LNCaP clone FGC (cell line): Measurements from ENCODE around the gene DIAPH3.
"Not testable (repeated sequence)": the region's sequence is repeated elsewhere in the genome, so short reads cannot be mapped to it uniquely, and the experiment has no call there.

Source experiments
- DNase-seq: peaks from one replicate; pipeline ENCODE4 v3.0.0-alpha.2; 2011; ENCODE audit warnings: low read depth
- H3K4me3 ChIP-seq: 2 replicates; pipeline ENCODE4 v1.5.1; 2011; ENCODE audit warnings: mild to moderate bottlenecking, low read depth, low read length, control low read depth
- CTCF ChIP-seq: IDR thresholded peaks from 2 replicates; pipeline ENCODE4 v1.5.1; 2012; ENCODE audit warnings: mild to moderate bottlenecking; ENCODE audit not compliant: control insufficient read depth, insufficient read depth; ENCODE audit errors: extremely low read depth

The DIAPH3 gene

DNA sequence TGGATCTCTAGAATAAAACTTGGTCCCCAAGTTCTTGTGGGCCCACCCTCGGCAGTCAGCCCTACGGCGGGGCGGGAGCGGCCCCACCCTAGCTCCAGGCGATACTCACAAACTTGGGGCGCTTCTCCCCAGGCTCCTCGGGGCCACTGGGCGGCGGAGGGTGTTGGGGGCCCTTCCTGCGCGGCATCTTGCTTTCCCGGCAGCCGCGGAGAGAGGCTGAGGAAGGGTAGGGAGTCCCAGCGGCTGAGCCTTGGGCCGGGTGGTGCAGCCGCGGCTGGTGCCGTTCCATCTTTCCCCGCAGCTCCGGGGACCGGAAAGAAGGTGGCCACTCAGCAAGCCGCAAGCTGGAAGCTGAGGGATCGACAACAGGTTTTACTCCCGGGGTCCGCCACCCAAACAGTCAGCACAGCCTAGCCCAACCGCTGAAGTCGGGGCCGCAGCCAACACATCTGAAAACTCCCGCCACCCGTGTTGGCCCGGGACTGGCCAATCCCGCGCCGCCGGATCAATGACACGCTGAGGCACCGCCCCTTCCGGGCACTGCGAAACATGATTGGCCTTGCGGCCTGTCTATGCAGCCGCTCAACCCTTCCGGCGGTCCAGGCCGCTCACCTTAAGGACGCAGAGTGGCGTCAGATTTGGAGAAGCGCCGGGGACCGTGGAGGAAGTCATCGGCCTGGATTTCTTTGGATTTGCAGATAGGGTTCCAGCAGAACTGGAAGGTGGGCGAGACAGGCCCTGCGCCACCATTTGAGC lies at the start of gene DIAPH3:
DIAPH3 (minus strand) TSS at position 451 of the 756 bp plus-strand sequence; CDS start at position 289, 162 bp downstream.
- DNase-seq: peak; percentile 86
- H3K4me3 ChIP-seq: peak within 1 kb of the TSS; percentile 91
- TF ChIP-seq CTCF: no peak

- TF ChIP-seq CTCF: no peak
- no peak for DNase-seq
- H3K4me3 ChIP-seq: no peak overlapping the region
Measured at GRCh38 chr13:60213236-60213744, 49.6 kb upstream of the DIAPH3 start.

DNA sequence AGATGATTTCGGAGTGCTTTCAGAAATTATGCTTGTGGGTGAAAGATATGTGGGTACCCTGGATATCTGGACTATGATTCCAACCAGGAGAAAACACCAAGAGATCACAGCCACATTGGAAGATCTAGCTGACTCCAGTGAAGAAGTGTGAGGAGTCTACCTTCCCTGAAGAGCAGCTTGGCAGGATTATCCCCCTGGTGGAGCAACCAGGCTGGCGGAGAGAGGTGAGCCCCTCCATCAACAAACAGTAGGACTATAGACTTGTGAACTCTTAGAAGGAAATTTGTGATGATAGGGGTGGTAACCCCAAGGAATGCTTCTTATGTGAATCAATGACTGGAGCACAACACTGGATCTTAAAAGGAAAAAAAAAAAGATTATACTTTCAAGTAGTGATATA lies 47.8 kb upstream of the DIAPH3 start:
- DNase-seq: no peak
- no peak for TF ChIP-seq CTCF
- H3K4me3 ChIP-seq: no peak overlapping the region

- no peak overlapping the region for H3K4me3 ChIP-seq
- no peak for TF ChIP-seq CTCF
- DNase-seq: no peak
Measured at GRCh38 chr13:60210510-60211330, 47.0 kb upstream of the DIAPH3 start.

DNA sequence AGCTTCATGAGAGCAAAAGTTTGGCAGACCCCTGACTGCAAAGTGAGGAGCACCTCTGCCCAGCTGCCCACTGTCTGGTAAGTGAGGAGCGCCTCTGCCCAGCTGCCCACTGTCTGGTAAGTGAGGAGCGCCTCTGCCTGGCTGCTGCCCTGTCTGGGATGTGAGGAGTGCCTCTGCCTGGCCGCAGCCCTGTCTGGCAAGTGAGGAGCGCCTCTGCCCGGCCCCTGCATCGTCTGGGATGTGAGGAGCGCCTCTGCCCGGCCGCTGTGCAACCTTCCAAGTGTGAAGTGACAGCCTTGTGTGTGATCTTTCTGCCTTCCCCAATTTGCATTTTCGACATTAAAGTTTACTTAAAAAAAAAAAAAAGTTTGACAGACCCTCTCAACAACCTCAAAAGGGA lies 41.8 kb upstream of the DIAPH3 start:
- DNase-seq, H3K4me3 ChIP-seq: not testable (repeated sequence)

DNA sequence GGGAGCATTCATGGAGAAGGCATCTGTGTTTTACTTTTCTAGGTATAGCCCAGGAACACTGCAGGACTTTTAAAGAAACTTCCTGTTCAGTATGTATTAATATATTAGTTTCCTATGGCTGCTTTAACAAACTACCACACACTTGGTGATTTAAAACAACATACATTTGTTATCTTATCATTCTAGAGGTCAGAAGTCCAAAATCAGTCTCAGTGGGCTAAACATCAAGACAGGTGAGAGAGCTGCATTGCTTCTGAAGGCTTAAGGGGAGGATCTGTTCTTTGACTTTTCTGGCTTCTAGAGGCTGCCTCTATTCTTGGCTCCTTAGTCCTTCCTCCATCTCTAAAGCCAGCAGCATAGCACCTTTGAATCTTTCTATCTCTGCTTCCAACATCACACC lies 37.6 kb upstream of the DIAPH3 start:
- DNase-seq: no peak
- no peak overlapping the region for H3K4me3 ChIP-seq
- TF ChIP-seq CTCF: no peak

GRCh38 chr13:60195893-60196292 lies 32.2 kb upstream of the DIAPH3 start:
- not testable (repeated sequence) for DNase-seq, H3K4me3 ChIP-seq
